OCI-M2 (cell line): ENCODE measurements around the gene KPNB1.
A peak's percentile ranks its signal among the peaks of the same experiment; 100 is the strongest.

Experiments used
- DNase-seq: peaks from one replicate; lab custom pipeline; 2025; ENCODE audit not compliant: unreplicated experiment; lab: John Stamatoyannopoulos, UW

KPNB1 gene

DNA sequence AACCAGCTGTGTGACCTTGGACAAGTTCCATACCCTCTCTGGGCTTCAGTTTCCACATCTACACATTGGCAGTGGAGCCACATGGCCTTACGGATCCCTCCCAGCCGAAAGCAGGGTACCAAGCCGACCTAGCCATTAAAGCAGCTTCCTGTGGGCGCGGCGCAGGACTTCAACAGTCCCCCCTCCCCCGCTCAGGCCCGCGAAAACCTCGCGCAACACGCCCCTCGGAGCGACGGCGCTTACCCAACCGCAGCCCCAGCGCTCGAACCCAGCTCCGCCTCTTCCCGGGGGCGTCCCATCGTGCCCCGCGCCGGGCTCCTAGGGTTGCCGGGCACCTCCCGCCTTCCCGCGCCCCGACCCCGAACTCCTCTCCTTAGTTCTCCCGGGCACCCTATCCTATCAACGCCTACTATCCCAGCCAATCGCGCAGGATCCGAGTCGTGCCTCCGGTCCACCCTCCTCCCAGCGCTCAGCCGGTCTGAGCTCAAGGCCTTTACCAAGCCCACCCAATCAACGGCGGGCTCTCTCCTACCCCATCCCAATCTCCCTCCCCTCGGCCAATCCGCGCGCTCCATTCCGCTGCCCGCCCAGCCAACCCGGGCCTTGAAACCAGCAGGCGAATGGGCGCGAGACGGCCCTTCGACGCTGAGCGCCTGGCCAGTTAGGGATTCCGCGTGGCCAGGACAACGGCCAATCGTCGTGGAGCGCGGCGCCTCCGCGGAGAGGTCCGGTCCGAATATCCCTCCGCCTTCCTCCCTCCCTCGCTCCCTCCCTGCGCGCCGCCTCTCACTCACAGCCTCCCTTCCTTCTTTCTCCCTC is at the start of gene KPNB1:
Gene KPNB1, plus strand, starts transcription at position 767 of the 819 bp plus-strand sequence. CDS start 326 bp downstream, outside the sequence.
- peak; percentile 96 for DNase-seq

DNA sequence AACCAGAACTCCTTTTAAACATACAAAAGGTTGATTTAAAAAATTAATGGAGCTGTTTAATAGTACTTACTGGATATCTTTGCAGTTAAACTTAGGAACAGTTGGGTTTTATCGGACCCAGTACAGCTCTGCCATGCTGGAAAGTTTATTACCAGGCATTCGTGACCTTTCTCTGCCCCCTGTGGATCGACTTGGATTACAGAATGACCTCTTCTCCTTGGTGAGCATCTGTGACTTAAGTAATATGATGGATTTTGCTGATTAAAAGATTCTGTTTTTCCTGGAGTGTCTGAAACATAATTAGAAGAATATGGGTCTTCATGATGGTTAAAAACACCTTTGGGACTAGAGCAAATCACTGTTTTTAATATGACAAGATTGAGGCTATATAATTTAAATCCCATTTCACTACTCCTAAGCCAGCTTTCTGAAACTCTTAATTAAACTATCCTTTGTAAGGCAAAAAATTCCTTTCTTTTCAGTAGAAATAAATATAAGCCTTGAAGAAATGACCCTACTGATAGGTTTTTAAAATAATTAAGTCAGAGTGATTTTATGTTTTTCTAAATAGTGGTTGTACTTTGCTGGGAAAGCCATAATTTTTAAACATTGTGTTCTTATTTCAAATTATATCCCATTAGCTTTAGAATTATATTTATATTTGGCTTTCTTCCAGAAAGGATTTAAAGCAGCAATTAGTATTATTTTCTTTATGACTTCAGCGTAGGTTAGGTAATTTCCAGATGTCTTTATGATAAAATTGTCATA is 45.7 kb upstream of the KPNB1 start:
- no peak for DNase-seq

GRCh38 chr17:47604598-47604927 is 45.2 kb upstream of the KPNB1 start:
- no peak for DNase-seq

DNA sequence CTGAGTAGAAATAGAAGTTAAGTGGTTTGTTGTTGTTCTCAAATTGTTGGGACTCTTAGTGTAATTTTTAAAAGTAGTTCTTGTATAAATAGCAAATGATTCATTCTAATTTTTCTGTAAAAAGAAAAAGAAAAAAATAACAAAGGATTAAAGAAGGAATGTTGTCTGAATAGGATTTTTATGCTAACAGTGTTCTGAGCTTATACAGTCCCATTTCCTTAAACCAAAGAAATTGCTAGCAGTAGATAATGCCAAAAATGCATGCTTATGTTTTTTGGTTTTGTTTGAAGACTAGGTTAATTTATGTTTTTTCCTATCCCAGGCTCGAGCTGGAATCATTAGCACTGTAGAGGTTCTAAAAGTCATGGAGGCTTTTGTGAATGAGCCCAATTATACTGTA is 44.7 kb upstream of the KPNB1 start:
- DNase-seq, result no peak

GRCh38 chr17:47607481-47607880 is 42.2 kb upstream of the KPNB1 start:
- no peak for DNase-seq

DNA sequence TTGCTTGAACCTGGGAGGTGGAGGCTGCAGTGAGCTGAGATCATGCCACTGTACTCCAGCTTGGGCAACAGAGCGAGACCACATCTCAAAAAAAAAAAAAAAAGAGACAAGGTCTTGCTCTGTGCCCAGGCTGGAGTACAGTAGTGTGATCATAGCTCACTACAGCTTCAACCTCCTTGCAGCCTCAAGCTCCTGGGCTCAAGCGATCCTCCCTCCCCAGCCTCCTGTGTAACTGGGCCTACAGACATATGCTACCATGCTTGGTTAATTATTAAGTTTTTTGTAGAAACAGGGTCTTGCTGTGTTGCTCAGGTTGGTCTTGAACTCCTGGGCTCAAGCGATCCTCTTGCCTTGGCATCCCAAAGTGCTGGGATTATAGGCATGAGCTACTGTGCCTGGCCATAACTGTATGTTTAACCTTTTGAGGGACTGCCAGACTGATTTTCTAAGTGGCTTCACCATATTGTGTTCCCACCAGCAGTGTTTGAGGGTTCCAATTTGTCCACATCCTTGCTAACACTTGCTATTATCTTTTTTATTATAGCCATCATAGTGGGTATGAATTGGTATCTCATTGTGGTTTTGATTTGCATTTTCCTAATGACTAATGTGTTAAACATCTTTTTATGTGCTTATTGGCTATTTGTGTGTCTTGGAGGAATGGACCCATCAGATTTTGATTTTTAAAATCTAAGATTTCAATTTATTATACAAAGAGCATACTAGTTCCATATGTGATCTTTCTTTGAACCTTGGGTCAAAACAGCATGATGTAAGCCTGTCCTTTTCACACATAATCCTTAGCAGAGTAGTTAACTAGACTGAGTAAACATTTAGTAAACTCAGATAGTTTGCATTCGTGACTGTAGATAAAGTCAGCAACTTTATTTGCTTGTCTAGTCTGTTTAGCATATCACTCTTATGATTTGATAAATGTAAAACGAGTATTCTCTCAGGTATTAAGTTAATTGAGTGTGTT is 38.1 kb upstream of the KPNB1 start:
- no peak for DNase-seq

DNA sequence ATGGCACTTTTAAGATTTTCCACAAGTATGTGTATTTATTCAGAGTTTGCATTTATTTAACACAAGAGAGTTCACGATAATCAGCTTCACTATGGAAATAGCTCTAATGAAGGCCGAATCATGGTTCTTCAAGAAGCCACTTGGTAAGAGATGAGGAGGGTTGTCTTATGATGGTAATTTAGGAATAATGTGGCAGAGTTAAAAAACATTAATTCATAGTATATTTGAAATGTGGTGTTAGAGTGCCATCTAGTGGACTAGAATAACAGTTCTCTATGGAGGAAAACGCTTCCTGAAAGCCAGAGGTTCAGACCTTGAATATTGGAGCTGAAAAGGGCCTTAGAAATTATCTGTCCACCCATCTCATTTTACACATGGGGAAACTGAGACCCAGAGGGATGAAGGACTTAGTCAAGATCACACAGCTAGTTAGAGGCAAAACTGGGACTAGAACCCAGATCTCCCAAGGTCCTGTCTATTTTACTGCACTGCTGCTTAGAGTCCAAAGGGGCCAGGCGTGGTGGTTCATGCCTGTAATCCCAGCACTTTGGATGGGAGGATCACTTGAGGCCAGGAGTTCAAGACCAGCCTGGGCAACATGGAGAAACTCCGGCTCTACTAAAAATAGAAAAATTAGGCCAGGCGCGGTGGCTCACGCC is 33.8 kb upstream of the KPNB1 start:
- no peak for DNase-seq

DNA sequence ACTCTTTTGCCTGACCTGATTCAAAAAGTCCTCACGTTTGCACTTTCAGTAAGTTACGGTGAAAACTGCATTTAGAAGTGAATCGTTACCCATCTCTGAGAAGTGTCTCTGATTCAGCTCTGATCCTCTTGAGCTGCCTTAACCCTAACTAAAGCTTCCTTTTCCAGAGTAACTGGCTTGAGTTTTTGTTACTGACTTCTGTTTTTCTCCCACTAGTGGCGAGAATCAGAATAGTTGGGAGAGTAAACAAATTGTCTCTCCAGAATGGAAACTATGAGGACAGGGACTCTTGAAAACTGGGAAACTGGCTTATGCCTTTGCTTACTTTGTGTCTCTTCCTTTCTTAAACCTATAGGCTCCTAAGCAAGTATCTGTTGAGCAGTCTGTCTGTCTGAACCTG is 31.3 kb upstream of the KPNB1 start:
- DNase-seq, result no peak

DNA sequence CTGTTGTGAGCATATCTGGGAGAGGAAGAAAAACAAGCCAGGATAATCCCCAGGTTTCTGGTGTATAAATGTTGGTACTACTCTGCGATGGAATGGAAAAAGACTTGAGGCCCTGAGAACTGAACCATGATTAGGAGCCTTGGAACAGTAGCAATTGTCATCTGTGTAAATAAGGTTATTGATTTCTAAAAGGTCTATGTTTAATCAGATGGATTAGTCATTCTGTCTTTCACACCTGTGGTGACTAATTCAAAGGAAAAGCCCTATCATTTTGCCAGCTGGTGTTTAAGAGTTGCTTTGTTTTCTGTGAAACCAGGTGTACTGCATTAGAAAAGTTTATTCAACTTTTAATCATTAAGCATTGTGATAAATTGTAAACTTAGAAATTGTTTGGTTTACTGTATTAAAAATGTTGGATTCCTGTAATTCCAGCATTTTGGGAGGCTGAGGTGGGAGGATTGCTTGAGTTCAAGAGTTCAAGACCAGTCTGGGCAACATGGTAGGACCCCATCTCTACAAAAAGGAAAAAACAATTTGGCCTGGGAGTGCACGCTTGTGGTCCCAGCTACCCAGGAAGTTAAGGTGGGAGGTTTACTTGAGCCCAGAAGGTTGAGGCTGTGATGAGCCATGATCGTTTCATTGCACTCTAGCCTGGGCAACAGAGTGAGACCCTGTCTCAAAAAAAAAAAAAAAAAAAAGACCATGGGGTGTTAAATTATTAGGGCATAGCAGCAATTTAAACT is 29.0 kb upstream of the KPNB1 start:
- no peak for DNase-seq

GRCh38 chr17:47621293-47622179 is 28.2 kb upstream of the KPNB1 start:
- no peak for DNase-seq

DNA sequence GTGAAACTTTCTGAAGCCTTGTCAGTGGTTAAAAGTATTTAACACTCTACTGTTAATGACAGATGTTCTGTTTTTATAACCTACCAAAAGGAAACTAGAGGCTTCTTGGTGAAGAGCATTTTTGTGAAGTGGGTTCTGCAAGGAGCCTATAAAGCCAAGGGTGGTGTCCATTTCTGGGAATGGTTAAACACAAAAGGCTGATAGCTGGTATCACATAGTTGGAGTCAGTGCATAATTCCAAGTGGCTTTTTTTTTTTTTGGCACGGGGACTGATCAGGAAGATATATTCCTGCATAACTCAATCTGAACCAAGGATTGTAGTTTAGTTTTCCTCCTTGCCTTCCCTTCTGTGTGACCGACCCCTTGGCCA is 27.6 kb upstream of the KPNB1 start:
- DNase-seq, result no peak

DNA sequence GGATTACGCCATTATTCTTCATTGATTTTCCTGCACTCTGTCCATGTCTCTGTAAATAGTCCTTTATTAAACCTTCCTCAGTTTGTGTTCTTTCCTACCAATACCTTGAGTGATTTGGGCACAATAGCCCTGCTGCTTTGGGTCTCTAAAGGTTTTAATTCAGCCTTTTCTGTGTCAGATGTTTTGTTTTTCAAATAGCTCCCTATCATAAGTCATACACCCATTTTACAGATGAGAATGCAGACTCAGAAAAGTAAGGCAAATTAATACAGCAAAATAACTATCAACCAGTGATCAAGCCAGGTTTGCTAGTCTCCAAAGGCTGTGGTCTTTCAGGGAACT is 25.0 kb upstream of the KPNB1 start:
- no peak for DNase-seq

DNA sequence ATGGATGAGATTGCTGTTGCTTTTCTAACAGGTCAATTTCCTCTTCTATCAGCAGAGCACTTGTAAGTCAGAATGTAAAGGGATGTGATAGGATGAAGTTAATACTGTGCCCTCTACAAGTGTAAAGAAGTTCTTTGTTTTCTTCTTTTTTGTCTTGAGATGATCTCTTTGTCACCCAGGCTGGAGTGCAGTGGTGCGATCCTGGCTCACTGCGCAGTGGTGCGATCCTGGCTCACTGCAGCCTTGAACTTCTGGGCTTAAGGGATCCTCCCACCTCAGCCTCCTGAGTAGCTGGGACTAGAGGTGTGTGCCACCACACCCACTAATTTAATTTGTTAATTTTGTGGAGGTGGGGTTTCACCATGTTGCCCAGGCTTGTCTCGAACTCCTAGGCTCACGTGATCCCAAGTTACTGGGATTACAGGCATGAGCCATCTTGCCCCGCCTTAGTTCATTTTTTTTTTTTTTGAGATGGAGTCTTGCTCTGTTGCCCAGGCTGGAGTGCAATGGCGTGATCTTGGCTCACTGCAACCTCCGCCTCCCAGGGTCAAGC is 21.6 kb upstream of the KPNB1 start:
- no peak for DNase-seq

DNA sequence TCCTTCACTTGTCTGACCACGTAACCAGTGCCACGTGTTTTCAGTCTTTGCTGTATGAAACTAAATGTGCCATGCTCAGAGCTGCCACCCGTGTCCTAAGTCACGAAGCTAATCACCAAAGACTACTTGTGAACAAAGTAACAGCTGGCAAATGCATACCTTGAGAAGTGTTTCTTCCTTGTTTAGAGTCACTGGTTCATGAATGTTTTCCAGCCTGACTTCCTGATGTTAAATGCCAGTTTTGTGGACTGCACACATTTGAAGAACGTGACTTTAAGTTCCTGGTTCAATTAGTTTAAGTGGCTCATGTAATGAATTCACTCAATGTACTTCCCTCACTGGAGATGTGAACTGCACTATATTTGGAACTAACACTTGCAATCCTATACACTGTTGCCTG is 19.9 kb upstream of the KPNB1 start:
- DNase-seq, result no peak

DNA sequence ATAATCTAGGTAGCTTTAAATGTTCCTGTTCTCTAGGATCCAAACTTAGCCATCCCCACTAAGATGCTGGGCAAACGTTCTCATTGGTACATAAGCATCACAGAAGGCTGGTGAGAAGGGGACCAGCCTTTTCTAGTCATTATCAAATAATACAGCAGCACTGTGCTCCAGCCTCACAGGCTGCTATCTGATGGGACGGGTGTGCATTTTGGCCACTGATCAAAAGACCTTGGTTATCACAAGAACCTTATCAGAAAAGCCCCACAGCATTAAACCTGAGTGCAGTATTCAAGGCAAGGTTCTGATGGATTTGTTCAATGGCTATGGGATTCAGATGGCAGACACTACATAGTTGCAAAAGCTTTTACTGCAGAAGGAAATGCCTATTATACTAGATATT is 19.1 kb upstream of the KPNB1 start:
- no peak for DNase-seq

DNA sequence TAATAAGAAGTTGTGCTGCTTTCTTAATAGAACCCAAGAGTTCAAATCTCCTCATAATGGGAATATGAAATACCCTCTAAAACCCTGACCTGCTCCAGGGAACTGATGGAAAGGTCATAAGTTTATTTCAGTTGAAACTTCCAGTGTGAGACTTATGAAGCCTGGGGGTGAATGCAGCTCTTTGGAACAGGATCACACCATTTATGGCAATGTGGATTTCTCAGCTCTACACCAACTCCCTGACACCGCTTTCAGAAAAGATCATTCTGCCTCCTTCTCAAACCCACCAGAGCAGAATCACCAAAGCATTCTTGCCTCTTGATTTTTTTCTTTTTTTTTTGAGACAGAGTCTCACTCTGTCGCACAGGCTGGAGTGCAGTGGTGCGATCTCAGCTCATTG is 16.7 kb upstream of the KPNB1 start:
- DNase-seq, result no peak

- DNase-seq, result no peak
Measured at GRCh38 chr17:47633996-47634395, 15.7 kb upstream of the KPNB1 start.

GRCh38 chr17:47634870-47635269 is 14.8 kb upstream of the KPNB1 start:
- DNase-seq, result no peak

DNA sequence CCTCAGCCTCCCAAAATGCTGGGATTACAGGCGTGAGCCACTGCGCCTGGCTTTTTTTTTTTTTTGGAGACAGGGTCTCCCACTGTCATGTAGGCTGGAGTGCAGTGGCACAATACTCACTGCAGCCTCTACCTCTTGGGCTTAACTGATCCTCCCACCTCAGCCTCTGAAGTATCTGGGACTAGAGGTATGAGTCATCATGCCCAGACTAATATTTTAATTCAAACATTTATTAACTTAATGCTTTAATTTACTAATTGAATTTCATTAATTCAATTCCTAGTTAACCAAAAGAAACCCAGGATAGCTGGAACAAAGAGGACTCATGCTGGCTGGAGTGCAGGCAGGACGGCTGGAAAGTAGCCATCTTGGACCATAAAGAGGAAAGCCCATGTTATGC is 14.0 kb upstream of the KPNB1 start:
- DNase-seq, result no peak
